ENCODE measurements around the gene MRPL28.

GRCh38 chr16:342455-343213 is 27.7 kb downstream of the MRPL28 start:
- TF ChIP-seq CTCF (IDR thresholded peaks at IDR 0.05; ENCODE audit: extremely low read depth in 1 of 2, insufficient read depth in 1 of 2, low read depth in 1 of 2, low read length in 2 of 2): no peak
- TF ChIP-seq EZH2 (IDR thresholded peaks at IDR 0.05; ENCODE audit: borderline replicate concordance, low read depth, low read length, severe bottlenecking): no peak
- no peak for TF ChIP-seq POLR2AphosphoS5 (IDR thresholded peaks at IDR 0.05; ENCODE audit: insufficient read depth, low read depth, low read length)
- no peak for TF ChIP-seq POLR2A (IDR thresholded peaks at IDR 0.05; ENCODE audit: low read depth, low read length)

All from endothelial cell of umbilical vein (primary cell).